ENCODE data around the gene ATRAID.
"Not testable (repeated sequence)": the region's sequence is repeated elsewhere in the genome, so short reads cannot be mapped to it uniquely, and the experiment has no call there.

Gene ATRAID

DNA sequence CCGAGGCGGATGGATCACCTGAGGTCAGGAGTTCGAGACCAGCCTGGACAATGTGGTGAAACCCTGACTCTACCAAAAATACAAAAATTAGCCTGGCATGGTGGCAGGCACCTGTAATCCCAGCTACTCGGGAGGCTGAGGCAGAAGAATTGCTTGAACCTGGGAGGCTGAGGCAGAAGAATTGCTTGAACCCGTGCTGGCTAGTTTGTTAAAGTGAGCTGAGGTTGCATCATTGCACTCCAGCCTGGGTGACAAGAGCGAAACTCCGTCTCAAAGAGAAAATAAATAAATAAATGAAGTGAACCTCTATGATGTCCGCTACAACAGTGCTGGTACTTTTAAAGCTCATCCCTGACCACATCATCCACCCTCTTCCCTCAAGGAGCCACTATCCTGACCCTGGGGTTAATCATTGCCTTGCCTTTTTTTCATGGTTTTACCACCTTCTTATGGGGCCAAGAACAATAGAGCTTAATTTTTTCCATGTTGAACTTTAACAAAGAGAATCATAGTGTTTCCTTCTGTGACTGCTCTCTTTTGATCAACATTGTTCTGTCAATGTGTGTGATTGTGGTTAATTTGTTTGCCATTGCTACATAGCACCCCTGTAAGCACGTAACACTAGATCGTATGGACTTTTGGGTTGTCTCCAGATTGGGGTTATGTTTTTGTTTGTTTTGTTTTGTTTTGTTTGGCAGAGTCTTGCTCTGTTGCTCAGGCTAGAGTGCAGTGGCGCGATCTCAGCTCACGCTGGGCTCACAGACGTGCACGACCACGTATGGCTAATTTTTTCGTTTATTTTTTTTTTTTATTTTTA, 17.1 kb upstream of the ATRAID start:
- DNase-seq (ENCODE audit: low read depth in 1 of 2, low spot score in 1 of 2): no peak

DNA sequence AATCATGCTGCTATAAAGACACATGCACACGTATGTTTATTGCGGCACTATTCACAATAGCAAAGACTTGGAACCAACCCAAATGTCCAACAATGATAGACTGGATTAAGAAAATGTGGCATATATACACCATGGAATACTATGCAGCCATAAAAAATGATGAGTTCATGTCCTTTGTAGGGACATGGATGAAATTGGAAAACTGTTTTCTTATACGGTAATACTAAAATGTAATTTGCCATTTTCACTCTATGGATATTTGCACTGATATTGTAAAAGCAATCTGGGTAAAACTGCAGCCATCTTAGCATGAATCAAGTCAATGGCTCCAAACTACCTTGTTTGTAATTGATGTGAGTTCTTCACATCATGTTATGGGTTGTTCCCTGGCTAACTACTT, 16.0 kb upstream of the ATRAID start:
- not testable (repeated sequence) for DNase-seq (ENCODE audit: low read depth in 1 of 2, low spot score in 1 of 2)

DNA sequence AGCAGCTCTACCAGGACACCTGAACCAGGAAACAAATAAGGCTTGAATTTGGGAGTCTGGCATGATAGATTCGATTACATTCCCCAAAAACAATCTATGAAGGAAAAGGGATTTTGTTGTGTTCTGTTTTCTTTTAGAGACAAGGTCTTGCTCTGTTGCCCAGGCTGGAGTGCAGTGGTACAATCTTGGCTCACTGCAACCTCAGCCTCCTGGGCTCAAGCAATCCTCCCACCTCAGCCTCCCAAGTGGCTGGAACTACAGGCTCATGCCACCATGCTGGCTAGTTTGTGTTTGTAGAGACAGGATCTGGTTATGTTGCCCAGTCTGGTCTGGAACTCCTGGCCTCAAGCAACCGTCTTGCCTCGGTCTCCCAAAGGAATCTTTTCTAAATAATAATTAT, 13.8 kb upstream of the ATRAID start:
- not testable (repeated sequence) for DNase-seq (ENCODE audit: low read depth in 1 of 2, low spot score in 1 of 2)

DNA sequence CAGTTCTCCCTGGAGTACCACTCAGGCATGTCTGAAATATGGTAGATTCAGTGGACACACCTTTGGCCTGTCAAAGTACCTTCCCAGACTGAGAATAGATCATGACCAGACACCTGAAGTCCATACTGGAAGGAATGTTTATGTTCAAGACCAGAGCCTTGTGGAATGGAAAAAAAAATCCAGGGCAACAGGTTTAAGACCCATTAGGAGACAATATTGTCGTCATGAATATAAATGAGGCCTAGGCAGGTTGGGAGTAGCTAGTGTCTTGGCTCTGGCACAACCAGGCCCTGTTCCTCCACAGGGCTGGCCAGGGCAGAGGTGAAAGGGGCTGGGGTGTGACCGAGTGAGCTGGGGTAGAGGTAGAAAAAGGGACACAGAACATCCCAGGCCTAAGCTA, 13.2 kb upstream of the ATRAID start:
- no peak for DNase-seq (ENCODE audit: low read depth in 1 of 2, low spot score in 1 of 2)

DNA sequence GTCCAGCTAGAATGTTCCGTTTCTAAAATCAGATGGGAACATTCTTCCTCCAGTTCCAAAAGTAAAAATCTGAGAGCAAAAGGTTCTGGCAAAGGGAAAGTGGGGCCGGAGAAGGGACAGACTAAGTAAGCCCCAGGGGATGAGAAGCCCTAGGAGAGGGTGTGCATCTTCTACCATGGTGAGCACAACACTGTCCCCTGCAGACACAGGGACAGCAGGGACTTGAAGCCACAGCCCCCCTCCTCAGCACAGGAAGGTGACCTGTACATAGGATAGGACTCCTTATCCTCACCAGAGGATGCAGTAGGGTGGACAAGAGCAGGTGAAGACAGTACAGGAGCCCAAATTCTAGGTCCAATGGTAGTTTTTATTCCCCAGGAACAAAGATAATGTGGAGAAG, 12.6 kb upstream of the ATRAID start:
- DNase-seq (ENCODE audit: low read depth in 1 of 2, low spot score in 1 of 2): no peak

DNA sequence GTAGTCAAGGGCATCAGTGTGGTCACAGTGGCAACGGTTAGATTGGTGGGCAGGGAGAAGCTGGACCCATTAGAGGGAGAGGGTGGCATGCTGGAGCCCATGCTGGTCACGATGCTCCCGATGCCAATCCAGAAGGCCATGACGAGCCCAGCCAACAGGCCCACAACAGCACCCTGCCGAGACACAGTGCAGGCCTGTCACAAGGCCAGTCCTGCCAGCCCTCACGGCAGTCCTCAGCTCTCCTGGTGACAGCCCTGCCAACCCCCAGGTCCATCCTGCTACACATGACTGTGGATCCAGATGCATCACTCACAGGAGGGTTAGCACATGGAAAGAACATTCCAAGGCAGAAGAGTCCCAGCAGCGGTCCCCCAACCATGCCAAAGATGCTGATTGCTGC, 10.2 kb upstream of the ATRAID start:
- no peak for DNase-seq (ENCODE audit: low read depth in 1 of 2, low spot score in 1 of 2)

DNA sequence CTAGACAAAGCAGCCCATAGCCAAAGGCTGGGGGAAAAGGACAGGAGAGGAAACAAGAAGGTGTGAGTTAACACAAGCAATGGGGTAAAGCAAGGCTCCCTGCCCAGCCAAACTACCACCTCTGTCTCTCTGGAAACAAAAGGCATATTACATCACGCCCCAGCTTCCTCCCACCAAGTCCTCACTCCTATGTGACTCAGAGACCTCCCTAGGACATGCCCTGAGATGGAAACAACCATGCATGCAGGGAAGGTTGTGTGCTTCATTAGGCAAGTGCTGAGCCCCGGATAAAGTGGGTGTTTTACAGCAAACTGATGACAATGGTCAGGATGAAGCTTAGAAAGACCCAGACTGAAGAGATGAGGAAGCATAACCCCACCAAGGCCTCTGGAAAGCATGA, 9.0 kb upstream of the ATRAID start:
- DNase-seq (ENCODE audit: low read depth in 1 of 2, low spot score in 1 of 2): no peak

DNA sequence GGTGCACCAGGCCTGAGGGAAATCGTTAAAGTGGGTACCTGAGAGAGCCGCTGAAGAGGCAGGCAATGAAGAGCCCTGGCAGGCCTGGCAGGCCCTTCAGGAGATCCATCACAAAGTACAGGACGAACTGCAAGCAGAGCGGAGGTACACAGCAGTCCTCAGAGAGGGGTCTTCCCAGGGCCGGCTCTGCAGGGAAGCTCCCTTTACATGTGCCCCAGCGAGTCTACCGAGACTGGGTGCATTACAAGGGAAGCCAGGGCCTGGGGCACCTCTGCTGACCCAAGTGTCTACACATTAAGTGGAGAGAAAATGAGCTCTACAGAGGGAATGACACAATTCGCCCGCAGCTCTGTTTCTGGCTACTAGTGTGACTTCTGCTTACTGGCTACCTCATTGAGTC, 8.1 kb upstream of the ATRAID start:
- no peak for DNase-seq (ENCODE audit: low read depth in 1 of 2, low spot score in 1 of 2)

DNA sequence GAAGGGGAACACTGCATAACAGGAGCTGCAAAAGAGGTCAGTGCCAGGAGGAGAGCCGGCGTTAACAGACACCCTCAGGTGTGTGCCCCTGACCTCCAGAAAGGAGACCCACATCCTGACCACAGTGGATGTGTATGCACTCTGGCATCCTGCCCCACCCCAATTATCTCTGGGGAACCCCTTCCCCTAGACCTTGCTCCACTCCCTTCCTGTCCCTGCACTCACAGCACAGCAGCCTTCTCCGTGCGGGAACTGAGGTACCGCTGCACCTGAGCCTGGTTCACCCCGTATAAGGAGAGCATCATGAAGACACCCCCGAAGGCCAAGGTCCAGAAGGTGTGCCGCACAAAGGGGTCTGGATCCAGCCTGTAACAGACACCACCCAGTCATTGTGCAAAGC, 7.3 kb upstream of the ATRAID start:
- no peak for DNase-seq (ENCODE audit: low read depth in 1 of 2, low spot score in 1 of 2)

DNA sequence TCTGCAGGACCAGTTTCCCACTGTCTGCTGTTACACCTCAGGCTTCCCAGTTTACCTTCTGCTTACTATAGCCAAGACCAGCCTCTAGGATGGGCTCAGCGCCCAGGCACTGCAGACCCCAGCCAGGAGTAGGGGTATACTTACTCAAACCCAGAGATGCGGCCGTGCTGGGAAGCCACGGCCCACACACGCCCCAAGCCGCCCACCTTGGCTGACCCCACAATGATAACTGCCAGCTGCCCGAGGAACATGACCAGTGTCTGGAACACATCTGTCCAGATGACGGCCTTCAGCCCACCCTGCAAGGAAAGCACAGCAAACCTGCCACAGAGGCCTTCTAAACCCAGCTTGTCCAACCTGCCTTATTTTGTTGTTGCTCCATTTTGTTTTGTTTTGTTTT, 6.6 kb upstream of the ATRAID start:
- DNase-seq (ENCODE audit: low read depth in 1 of 2, low spot score in 1 of 2): no peak

DNA sequence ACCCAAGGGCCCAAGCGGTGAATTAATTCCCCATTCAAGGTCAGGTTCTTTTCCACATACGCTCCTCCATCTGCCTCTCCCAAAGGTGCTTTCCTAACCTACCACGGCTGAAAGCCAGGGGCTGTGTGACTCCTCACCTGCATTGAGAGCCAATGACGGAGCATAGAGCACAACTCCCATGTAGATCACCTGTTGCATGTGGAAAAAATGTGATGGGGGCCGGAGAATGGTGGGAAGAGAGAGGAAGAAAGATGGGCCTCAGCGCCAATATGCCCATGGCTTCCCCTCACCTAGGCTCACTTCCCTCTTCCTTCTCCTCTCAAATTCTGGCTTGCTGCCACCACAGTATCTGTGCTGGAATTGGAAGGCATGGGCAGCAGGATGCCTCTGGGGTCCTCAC, 5.5 kb upstream of the ATRAID start:
- DNase-seq (ENCODE audit: low read depth in 1 of 2, low spot score in 1 of 2): no peak

DNA sequence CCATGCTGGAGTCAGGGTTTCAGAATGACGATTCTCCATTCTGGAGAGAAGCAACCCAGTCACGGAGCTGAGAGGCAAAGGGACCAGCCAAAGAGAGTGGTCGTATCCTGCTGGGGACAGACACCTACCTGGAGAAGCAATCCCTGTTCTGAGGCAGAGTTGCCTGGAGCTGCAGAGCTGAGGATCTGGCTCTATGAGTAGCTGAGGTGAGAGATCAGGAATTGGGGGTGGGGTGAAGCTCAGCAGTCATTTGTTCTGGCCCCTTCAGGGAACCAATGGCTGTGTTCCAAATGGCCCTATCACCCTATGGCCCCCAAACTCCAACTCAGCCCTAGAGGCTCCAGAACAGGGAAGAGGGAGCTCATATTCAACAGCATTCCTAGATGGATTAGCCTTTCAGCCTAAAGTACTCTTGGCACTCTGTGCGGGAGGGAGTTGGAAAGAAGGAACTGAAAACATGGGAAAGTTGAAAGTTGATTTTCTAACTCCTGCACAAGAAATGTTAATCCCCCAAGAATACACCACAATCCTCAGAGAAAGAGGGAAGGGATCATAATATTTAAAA, 3.3 kb upstream of the ATRAID start:
- no peak for DNase-seq (ENCODE audit: low read depth in 1 of 2, low spot score in 1 of 2)

DNA sequence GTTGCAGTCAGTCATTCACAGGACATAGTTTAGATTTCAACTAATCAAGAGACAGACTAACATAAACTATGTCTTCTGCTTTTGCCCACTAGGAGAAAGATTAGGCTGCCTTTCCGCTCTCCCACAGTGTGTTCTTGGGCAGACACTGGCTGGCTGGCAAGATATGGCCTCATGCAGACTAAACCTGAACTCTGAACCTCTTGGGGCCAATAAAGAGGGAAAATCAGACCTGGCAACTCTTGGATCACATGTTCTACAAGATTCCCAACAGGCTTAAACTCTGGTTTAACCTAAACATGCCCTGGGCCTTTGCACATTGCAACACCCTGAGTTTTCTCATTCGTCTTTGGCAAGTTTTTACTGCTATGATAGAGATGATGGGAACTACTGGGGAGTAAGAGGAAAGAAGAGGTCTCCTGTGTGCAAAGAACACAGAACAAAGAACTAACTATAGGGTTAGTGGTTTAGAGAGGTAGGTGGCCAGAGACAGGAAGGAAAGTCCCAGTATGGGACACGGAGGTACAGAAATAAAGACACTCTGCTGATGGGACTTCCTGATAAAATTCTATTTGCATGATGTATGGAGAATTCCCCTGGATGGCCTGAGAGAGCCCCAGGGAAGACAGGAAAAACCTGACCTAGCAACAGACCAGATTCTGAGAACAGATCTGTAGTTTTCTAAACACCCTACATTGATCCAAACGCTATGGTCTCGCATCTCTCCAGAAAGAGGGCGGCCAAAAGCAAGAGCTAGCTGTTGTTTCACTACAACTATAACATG, 2.0 kb upstream of the ATRAID start:
- DNase-seq (ENCODE audit: low read depth in 1 of 2, low spot score in 1 of 2): no peak

DNA sequence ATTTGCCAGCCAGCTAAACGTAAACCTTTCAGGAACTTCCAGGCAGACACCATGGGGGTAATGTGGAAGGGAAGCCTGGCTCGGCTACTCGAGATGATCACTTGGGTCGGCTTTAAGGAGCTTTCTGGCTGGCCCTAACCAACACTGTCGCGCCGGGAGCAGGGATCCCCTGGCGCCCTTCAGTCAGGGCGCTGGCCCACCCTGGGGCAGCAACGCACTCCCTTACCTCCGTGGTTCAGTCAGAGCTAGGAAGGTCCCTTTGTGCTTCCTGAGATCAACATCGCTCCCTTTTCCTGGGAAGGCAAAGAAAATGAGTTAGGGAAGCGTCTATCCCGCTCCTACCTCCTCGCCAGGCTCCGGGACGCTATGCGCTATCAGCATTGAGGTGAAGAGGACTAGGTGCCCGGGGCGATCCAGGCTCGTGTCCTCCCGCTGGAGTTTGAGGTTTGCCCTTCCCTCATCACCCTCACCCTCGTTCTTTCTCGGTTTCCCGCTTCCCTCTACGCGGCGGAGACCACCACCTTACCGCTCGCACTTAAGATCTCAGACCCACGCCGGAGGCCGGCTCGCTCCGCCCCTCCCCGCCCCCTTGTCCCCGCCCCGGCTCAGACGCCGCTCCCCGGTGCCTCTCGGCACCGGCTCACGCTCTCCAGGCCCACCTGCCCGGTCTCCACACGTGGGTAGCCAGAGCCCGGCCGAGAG, 449 bp upstream of the ATRAID start:
- no peak for DNase-seq (ENCODE audit: low read depth in 1 of 2, low spot score in 1 of 2)

DNA sequence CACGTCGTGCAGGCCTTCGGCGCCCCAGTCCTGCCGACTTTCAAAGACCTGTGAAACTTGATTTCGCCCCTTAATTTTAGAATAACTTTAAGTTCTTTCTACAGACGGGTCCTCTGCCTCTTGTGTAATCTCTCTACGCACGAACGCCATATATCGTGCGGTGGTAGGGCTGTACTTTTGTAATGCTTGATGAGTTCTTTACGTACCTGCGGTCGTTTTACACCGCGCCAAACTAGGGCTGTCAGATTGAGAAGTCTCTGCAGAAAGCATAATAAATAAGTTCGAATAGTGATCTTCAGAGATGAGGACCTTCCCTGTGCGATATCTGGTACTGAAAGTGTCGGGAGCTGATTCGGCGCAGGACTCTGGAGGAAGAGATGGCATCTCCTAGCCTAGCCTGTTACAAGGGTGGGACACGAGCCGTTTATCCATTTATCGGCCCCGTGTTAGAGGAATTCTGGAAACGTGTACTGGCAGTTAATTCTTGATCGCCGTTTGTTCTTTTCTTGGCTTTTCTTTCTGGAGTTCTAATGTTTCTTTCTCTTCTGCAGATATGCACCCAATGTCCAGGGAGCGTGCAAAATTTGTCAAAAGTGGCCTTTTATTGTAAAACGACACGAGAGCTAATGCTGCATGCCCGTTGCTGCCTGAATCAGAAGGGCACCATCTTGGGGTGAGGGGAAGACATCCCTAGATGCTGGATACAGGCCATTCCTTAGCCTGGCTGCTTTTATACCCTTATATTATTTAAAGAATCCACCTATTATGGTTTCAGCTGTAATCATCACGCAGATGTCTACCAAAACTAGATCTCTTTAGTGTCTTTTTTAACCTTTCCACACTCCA, 1.0 kb downstream of the ATRAID start:
- DNase-seq (ENCODE audit: low read depth in 1 of 2, low spot score in 1 of 2): peak; percentile 9 to 30

DNA sequence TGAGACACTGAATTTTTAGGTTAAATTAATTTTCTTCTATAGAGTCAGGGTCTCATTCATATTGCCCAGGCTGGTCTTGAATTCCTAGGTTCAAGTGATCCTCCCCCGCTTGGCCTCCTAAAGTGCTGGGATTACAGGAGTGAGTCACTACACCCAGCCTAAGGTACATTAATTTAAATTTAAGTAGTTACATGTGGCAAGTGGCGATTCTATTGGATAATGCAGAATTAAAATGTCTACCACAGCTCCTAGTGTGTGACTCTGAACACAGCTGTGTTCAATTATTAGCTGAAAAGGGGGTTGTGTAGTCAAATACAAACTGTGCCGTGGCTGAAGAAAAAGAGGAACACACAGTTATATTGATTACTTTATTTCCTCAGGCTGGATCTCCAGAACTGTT, 3.1 kb downstream of the ATRAID start:
- DNase-seq (ENCODE audit: low read depth in 1 of 2, low spot score in 1 of 2): no peak

DNA sequence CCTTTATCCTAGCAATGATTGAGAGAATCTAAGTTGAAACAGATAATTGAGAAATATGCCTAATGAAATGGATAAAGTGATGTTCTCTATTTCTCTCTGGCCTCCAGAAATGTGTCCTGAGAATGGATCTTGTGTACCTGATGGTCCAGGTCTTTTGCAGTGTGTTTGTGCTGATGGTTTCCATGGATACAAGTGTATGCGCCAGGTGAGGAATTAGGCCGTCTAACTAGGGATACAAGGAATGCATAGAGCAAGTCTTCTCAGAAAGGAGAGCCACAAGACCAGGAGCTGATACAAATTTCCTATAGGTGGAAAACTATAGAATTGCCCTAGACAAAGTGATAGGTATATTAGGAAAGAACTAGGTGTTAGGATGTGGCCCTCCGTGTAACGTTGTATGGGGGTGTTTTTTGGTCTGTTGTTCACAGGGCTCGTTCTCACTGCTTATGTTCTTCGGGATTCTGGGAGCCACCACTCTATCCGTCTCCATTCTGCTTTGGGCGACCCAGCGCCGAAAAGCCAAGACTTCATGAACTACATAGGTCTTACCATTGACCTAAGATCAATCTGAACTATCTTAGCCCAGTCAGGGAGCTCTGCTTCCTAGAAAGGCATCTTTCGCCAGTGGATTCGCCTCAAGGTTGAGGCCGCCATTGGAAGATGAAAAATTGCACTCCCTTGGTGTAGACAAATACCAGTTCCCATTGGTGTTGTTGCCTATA, 4.7 kb downstream of the ATRAID start:
- no peak for DNase-seq (ENCODE audit: low read depth in 1 of 2, low spot score in 1 of 2)

DNA sequence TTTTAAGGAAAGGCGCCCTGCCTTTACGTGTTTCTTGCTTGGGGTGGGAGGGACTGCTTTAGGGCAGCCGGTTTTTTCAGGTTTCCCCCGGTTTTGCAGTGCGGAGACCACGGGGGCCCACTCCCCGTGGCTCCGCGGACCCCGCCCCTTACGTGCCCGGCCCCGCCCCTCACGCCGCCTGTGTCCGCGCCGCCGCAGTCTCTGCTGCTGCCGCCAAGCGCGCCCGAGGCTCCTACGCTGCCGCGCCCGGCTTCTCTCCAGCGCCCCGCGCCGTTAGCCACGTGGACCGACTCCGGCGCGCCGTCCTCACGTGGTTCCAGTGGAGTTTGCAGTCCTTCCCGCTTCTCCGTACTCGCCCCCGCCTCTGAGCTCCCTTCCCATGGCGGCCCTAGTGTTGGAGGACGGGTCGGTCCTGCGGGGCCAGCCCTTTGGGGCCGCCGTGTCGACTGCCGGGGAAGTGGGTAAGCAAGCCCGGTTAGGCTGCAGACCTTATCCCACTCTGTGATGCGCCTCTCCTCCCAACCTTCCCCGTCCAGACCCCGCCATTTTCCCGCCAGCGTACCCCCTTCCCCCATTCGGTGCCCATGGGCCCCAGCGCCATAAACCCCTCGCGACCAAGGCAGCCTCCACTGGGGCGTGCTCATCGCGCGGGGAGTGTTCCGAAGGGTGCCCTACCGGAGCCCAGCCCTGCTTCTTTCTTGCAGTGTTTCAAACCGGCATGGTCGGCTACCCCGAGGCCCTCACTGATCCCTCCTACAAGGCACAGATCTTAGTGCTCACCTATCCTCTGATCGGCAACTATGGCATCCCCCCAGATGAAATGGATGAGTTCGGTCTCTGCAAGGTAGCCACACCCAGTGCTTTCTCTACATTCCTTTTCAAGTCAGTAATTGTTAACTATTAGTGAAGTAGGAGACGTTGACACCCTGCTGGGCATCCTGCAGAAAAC, 5.6 kb downstream of the ATRAID start, which contains the start of gene CAD:
CAD (plus strand) TSS at position 197 of the 949 bp plus-strand sequence; CDS start at position 380, 183 bp downstream.
- DNase-seq (ENCODE audit: low read depth in 1 of 2, low spot score in 1 of 2): peak; percentile 74 to 79

DNA sequence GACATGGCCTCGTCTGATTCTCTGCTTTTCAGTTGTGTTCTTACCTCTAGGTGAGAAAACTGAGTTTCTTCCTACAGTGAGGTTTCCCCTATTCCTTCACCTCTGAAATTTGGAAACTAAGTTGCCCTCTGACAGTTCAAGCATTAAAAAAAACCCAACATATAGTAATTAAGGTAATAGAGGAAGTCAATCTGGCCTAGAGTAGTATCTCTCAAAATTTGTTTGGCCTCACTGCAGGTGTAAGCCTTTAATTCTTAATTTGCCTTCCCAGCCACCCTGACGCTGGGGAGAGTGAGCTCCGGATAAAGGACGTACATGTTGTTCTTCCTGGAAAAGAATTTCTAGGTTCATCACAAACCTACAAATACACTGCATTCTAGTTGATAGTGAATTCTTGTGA, 6.8 kb downstream of the ATRAID start:
- DNase-seq (ENCODE audit: low read depth in 1 of 2, low spot score in 1 of 2): no peak

Measured in activated CD4-positive, alpha-beta T cell treated with anti-CD3 and anti-CD28 coated beads, Interleukin-2, amount 50 U/mL, for 24 hours (primary cell).